Measurements from ENCODE around the gene LRIG1. TPM values are rescaled to one million over a fixed set of nuclear protein-coding genes. Genes with fewer than 3 reads are reported as not detected.

The LRIG1 gene
- total RNA-seq, 2 experiments from 2014 or later = 14.7 to 17.1 TPM

DNA sequence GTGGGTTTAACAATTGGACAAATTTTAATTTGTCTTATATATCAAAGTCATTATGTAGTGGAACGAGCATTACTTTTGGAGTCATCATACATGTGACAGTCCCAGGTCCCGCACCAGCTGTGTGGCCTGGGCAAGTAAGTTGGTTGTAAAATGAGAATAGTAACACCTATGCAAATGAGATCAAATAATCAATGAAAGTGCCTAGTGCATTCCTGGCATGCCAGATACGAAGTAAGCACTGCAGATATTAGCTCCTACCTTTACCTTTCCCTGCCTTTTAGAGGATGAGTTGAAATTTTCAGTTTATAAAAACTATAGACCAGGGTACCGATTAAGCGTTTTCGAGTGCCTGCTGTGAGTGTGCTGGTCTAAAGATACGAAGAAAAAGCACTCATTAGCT is 134.1 kb downstream of the LRIG1 start:
- Mint-ChIP-seq H3K36me3 (ENCODE audit: low read depth) (peaks cover 1% of the 10 kb centered on the region), H3K4me1 (ENCODE audit: low read depth) (no peaks in the 10 kb centered on the region), H3K27me3 (ENCODE audit: low read depth) (no peaks in the 10 kb centered on the region), H3K27ac (no peak overlapping the region), H3K9me3 (ENCODE audit: insufficient read depth) (no peaks in the 10 kb centered on the region), H3K4me3 (no peak overlapping the region)
- CTCF ChIA-PET = interaction anchor here (1.0 kb wide), 1 partner anchor 11 kb away, joined by 4 read pairs; no protein-coding TSS in a partner anchor
- ATAC-seq (no peak), DNase-seq (no peak)
- POLR2A ChIA-PET = no interaction called here

DNA sequence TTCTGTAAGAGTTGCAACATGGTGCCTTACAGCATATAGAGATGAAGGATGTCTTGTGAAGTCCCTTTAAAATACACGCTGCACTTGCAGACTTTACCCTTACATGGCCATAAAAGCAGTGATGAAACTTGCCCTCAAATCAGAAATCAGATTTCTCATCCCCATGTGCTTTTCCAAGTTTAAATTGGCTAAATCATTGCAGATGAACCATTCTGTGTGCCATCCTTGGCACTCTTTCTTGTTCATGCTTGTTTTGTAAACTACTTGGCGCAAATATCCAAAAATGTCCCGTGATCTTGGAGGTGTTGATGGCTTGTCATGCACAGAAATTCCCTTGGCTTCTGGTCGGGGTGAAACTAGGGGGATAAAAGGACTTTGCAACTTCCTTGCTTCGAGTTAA is 135.7 kb downstream of the LRIG1 start:
- no peak overlapping the region for H3K4me3 Mint-ChIP-seq
- no peak overlapping the region for H3K27ac Mint-ChIP-seq
- H3K36me3 Mint-ChIP-seq (ENCODE audit: low read depth) = peaks cover 1% of the 10 kb centered on the region
- no peak for DNase-seq
- H3K9me3 Mint-ChIP-seq (ENCODE audit: insufficient read depth) = no peaks in the 10 kb centered on the region
- no peaks in the 10 kb centered on the region for H3K4me1 Mint-ChIP-seq (ENCODE audit: low read depth)
- no peaks in the 10 kb centered on the region for H3K27me3 Mint-ChIP-seq (ENCODE audit: low read depth)
- ChIA-PET CTCF (no interaction called here), POLR2A (no interaction called here)
- ATAC-seq = no peak

- ATAC-seq = no peak
- Mint-ChIP-seq H3K27me3 (ENCODE audit: low read depth) (no peaks in the 10 kb centered on the region), H3K27ac (no peak overlapping the region), H3K4me3 (no peak overlapping the region), H3K9me3 (ENCODE audit: insufficient read depth) (no peaks in the 10 kb centered on the region), H3K4me1 (ENCODE audit: low read depth) (no peaks in the 10 kb centered on the region), H3K36me3 (ENCODE audit: low read depth) (peaks cover 1% of the 10 kb centered on the region)
- CTCF ChIA-PET = interaction anchor here (1.4 kb wide), 1 partner anchor 14 kb away, joined by 6 read pairs; no protein-coding TSS in a partner anchor
- no peak for DNase-seq
- POLR2A ChIA-PET = interaction anchor here (1.0 kb wide), 1 partner anchor 40 kb away, joined by 3 read pairs; no protein-coding TSS in a partner anchor
Observed at GRCh38 chr3:66363148-66363547, 137.7 kb downstream of the LRIG1 start.

- no peak for DNase-seq
- no peak overlapping the region for H3K27ac Mint-ChIP-seq
Observed at GRCh38 chr3:66362541-66362941, 138.3 kb downstream of the LRIG1 start.

DNA sequence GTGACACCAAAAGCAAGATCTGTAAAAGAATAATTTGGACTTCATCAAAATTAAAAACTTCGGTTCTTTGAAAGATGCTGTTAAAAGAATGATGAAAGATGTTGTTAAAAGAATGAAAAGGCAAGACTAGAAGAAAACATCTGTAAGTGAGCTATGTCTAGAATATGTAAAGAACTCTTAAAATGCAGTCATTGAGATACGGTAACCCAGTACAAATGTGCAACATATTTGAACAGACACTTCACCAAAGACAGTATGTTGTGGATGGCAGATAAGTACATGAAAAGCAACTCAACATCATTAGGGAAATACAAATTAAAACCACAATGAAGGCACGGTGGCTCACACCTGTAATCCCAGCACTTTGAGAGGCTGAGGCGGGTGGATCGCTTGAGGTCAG is 139.5 kb downstream of the LRIG1 start:
- no peaks in the 10 kb centered on the region for H3K27me3 Mint-ChIP-seq (ENCODE audit: low read depth)
- H3K27ac Mint-ChIP-seq = no peak overlapping the region
- no peak for ATAC-seq
- no peak overlapping the region for H3K4me3 Mint-ChIP-seq
- DNase-seq = no peak
- CTCF ChIA-PET = no interaction called here
- POLR2A ChIA-PET = no interaction called here
- no peaks in the 10 kb centered on the region for H3K4me1 Mint-ChIP-seq (ENCODE audit: low read depth)
- no peaks in the 10 kb centered on the region for H3K9me3 Mint-ChIP-seq (ENCODE audit: insufficient read depth)
- H3K36me3 Mint-ChIP-seq (ENCODE audit: low read depth) = peaks cover 1% of the 10 kb centered on the region

More at GRCh38 chr3:66362541-66362941, 138.3 kb downstream of the LRIG1 start:
- ChIA-PET CTCF (interaction anchor here (1.4 kb wide), 1 partner anchor 15 kb away, joined by 6 read pairs; no protein-coding TSS in a partner anchor), POLR2A (interaction anchor here (1.0 kb wide), 1 partner anchor 40 kb away, joined by 3 read pairs; no protein-coding TSS in a partner anchor)
- Mint-ChIP-seq H3K9me3 (ENCODE audit: insufficient read depth) (no peaks in the 10 kb centered on the region), H3K27me3 (ENCODE audit: low read depth) (no peaks in the 10 kb centered on the region), H3K36me3 (ENCODE audit: low read depth) (peaks cover 1% of the 10 kb centered on the region), H3K4me3 (no peak overlapping the region), H3K4me1 (ENCODE audit: low read depth) (no peaks in the 10 kb centered on the region)
- no peak for ATAC-seq

DNA sequence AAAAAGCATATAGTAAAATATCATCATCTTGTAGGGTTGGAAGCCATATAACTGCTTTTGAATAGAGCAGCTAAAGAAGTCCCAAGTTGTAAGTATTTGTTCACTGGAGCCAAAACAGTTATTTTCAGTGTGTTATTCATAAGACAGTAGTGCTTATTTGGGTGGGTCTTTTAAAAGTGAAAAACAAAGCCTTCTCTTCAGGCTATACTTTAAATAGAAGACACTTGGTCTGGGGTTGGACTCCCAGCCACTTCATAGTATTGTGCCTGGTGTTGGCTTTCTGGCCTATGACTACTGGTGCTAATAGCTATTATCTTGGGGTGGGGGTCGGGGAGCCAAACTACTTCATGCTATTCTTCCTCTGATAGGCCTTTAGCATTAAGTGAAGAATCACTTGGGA is 144.8 kb downstream of the LRIG1 start:
- H3K27ac Mint-ChIP-seq = no peak overlapping the region
- H3K4me1 Mint-ChIP-seq (ENCODE audit: low read depth) = peaks cover 15% of the 10 kb centered on the region
- no peaks in the 10 kb centered on the region for H3K36me3 Mint-ChIP-seq (ENCODE audit: low read depth)
- POLR2A ChIA-PET = no interaction called here
- H3K27me3 Mint-ChIP-seq (ENCODE audit: low read depth) = no peaks in the 10 kb centered on the region
- DNase-seq (no peak), ATAC-seq (no peak)
- H3K9me3 Mint-ChIP-seq (ENCODE audit: insufficient read depth) = no peaks in the 10 kb centered on the region
- CTCF ChIA-PET = interaction anchor here (0.9 to 1.6 kb wide), 5 partner anchors 22 to 102 kb away, joined by 3 to 8 read pairs (median 3); no protein-coding TSS in a partner anchor
- H3K4me3 Mint-ChIP-seq = no peak overlapping the region

DNA sequence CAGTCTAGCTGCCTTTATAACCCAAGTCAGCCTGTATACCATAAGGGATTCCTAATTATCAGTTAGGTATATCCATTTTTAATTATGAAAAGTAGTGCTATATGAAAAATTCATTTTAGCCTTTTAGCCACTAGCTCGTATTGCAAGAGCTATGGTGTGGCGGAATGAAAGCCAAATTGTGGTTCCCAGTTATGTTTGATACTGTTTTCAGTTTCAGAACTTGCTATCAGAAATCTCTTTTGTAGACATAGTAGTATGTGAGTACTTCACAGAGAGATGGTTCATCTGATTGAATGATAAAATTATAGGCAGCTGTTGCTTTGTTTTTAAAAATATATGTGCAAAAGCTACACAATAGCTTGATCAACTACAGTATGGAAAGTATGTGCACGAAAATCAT is 145.4 kb downstream of the LRIG1 start:
- Mint-ChIP-seq H3K9me3 (ENCODE audit: insufficient read depth) (no peaks in the 10 kb centered on the region), H3K4me1 (ENCODE audit: low read depth) (peaks cover 15% of the 10 kb centered on the region), H3K27me3 (ENCODE audit: low read depth) (no peaks in the 10 kb centered on the region), H3K27ac (no peak overlapping the region), H3K36me3 (ENCODE audit: low read depth) (no peaks in the 10 kb centered on the region), H3K4me3 (no peak overlapping the region)
- DNase-seq (no peak), ATAC-seq (no peak)
- CTCF ChIA-PET = interaction anchor here (0.9 to 1.6 kb wide), 4 partner anchors 23 to 102 kb away, joined by 3 to 8 read pairs (median 4); no protein-coding TSS in a partner anchor
- POLR2A ChIA-PET = no interaction called here

DNA sequence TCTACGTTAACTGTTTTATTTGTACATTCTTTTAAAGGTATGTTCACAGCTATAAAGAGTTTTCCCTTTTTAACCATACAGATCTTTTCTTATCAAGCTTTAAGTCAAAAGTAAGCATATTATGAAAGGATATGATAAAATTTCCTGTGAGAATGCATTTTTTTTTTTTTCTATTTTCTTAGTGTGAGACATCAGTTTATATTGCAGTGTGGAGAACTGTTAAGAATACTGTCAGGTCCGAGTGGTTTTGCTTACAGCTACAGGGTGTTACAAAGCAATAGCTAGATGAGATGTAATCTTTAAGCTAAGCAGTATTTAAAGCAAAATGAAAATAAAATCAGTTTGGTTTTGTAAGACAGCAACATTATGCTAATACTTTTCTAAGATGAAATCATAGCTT is 146.8 kb downstream of the LRIG1 start:
- ATAC-seq (no peak), DNase-seq (no peak)
- ChIA-PET POLR2A (no interaction called here), CTCF (interaction anchor here (1.4 to 4.0 kb wide), 2 partner anchors 11 to 24 kb away, joined by 4 to 22 read pairs; no protein-coding TSS in a partner anchor)
- H3K4me1 Mint-ChIP-seq (ENCODE audit: low read depth) = peaks cover 15% of the 10 kb centered on the region
- H3K4me3 Mint-ChIP-seq = no peak overlapping the region
- H3K36me3 Mint-ChIP-seq (ENCODE audit: low read depth) = no peaks in the 10 kb centered on the region
- no peak overlapping the region for H3K27ac Mint-ChIP-seq
- no peaks in the 10 kb centered on the region for H3K9me3 Mint-ChIP-seq (ENCODE audit: insufficient read depth)
- H3K27me3 Mint-ChIP-seq (ENCODE audit: low read depth) = no peaks in the 10 kb centered on the region

DNA sequence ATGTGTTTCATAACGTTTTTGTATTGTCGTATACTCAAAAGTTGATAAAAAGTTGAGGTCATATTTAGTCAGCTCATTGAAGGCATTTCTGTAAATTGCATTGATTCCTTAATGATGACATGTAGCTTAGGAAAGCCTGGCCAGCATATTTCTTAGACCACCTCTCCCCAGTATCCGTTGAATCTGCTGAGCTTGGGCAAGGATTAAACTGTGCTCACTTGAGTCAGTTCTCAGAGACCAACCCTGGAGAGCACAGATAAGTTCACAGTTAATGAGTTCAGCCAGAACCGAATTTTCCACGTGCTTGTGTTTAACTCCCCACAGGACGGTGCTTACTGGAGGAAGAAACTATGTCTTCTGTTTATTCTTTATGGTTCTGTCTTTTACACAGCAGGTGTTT is 147.3 kb downstream of the LRIG1 start:
- no peak for ATAC-seq
- no peak overlapping the region for H3K4me3 Mint-ChIP-seq
- H3K9me3 Mint-ChIP-seq (ENCODE audit: insufficient read depth) = no peaks in the 10 kb centered on the region
- no peak overlapping the region for H3K27ac Mint-ChIP-seq
- H3K27me3 Mint-ChIP-seq (ENCODE audit: low read depth) = no peaks in the 10 kb centered on the region
- CTCF ChIA-PET = interaction anchor here (1.4 to 4.0 kb wide), 2 partner anchors 11 to 24 kb away, joined by 4 to 22 read pairs; no protein-coding TSS in a partner anchor
- no peaks in the 10 kb centered on the region for H3K36me3 Mint-ChIP-seq (ENCODE audit: low read depth)
- POLR2A ChIA-PET = no interaction called here
- H3K4me1 Mint-ChIP-seq (ENCODE audit: low read depth) = peaks cover 15% of the 10 kb centered on the region
- no peak for DNase-seq

DNA sequence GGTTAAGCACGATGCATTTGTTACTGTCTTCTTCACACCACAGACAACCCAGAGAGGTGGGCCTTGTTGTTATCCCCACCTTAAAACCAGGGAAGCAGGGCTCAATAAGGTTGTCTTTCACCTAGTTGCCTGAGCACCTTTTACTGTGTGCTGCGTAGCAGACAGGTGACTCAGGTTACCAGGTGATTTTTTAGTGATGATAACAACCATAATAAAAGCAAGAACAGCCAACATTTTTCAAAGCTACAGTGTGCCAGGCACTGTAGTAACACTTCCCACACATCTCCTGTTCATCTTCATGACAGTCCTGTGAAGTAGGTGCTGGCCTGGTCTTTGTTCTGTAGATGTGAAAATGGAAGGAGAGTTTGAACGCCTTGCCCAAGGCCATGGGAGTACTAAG is 147.8 kb downstream of the LRIG1 start:
- no peaks in the 10 kb centered on the region for H3K9me3 Mint-ChIP-seq (ENCODE audit: insufficient read depth)
- CTCF ChIA-PET = interaction anchor here (1.4 to 4.0 kb wide), 2 partner anchors 10 to 25 kb away, joined by 4 to 22 read pairs; no protein-coding TSS in a partner anchor
- POLR2A ChIA-PET = no interaction called here

GRCh38 chr3:66350601-66351000 is 150.2 kb downstream of the LRIG1 start:
- no peaks in the 10 kb centered on the region for H3K27me3 Mint-ChIP-seq (ENCODE audit: low read depth)
- H3K27ac Mint-ChIP-seq = no peak overlapping the region
- no peaks in the 10 kb centered on the region for H3K9me3 Mint-ChIP-seq (ENCODE audit: insufficient read depth)
- DNase-seq (no peak), ATAC-seq (no peak)
- no peak overlapping the region for H3K4me3 Mint-ChIP-seq
- ChIA-PET POLR2A (no interaction called here), CTCF (interaction anchor here (1.1 to 4.0 kb wide), 2 partner anchors 27 to 96 kb away, joined by 3 to 22 read pairs; no protein-coding TSS in a partner anchor)
- peaks cover 10% of the 10 kb centered on the region for H3K4me1 Mint-ChIP-seq (ENCODE audit: low read depth)
- peaks cover 8% of the 10 kb centered on the region for H3K36me3 Mint-ChIP-seq (ENCODE audit: low read depth)

More for the DNA sequence above, 147.8 kb downstream of the LRIG1 start:
- Mint-ChIP-seq H3K36me3 (ENCODE audit: low read depth) (no peaks in the 10 kb centered on the region), H3K27ac (no peak overlapping the region), H3K4me3 (no peak overlapping the region), H3K27me3 (ENCODE audit: low read depth) (no peaks in the 10 kb centered on the region), H3K4me1 (ENCODE audit: low read depth) (peaks cover 15% of the 10 kb centered on the region)
- ATAC-seq (no peak), DNase-seq (no peak)

- ATAC-seq = no peak
- CTCF ChIA-PET = interaction anchor here (0.7 kb wide), 1 partner anchor 29 kb away, joined by 3 read pairs; no protein-coding TSS in a partner anchor
- no peak for DNase-seq
- Mint-ChIP-seq H3K9me3 (ENCODE audit: insufficient read depth) (no peaks in the 10 kb centered on the region), H3K27me3 (ENCODE audit: low read depth) (no peaks in the 10 kb centered on the region), H3K4me3 (no peak overlapping the region), H3K36me3 (ENCODE audit: low read depth) (peaks cover 8% of the 10 kb centered on the region), H3K27ac (no peak overlapping the region), H3K4me1 (ENCODE audit: low read depth) (peaks cover 2% of the 10 kb centered on the region)
- POLR2A ChIA-PET = no interaction called here
Observed at GRCh38 chr3:66348704-66349103, 152.1 kb downstream of the LRIG1 start.
